Measurements from ENCODE around the gene DHRSX.

DNA sequence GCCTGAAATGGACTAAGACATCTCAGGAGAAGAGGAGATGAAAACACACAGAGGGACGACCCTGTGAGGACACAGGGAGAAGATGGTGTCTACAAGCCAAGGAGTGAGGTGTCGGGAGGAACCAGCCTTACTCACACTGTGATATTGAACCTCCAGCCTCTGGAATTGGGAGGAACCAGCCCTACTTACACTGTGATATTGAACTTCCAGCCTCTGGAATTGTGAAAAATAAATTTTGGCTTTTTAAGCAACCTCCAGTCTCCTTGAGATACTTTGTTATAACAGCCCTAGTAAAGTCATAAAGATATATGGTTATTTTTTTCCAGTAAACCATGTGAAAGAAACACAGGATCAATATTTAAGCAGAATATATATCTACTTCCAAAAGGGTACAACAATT lies 76.5 kb downstream of the DHRSX start:
- TF ChIP-seq, protein P1, sequence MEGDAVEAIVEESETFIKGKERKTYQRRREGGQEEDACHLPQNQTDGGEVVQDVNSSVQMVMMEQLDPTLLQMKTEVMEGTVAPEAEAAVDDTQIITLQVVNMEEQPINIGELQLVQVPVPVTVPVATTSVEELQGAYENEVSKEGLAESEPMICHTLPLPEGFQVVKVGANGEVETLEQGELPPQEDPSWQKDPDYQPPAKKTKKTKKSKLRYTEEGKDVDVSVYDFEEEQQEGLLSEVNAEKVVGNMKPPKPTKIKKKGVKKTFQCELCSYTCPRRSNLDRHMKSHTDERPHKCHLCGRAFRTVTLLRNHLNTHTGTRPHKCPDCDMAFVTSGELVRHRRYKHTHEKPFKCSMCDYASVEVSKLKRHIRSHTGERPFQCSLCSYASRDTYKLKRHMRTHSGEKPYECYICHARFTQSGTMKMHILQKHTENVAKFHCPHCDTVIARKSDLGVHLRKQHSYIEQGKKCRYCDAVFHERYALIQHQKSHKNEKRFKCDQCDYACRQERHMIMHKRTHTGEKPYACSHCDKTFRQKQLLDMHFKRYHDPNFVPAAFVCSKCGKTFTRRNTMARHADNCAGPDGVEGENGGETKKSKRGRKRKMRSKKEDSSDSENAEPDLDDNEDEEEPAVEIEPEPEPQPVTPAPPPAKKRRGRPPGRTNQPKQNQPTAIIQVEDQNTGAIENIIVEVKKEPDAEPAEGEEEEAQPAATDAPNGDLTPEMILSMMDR (conservative IDR thresholded peaks at IDR 0.05; ENCODE audit: low read depth, low read length) = no peak
- TF ChIP-seq EZH2 (IDR thresholded peaks at IDR 0.05; ENCODE audit: low read length, unreplicated experiment) = no peak
- no peak for TF ChIP-seq EZH2phosphoT487 (IDR thresholded peaks at IDR 0.05; ENCODE audit: borderline replicate concordance, low read length)

All from PC-3 (cell line).